Esophagus muscularis mucosa (tissue), 4 donors: ENCODE results near the gene GPX2. TPM values are rescaled to one million over a fixed set of nuclear protein-coding genes. Genes with fewer than 3 reads are reported as not detected.

Experiments used
- DNase-seq: peaks from one replicate; pipeline ENCODE4 v3.0.0-alpha.2; 2017; ENCODE audit errors: extremely low spot score
- H3K27ac ChIP-seq, 4 donors: fragments of 200-600 bp; sonication (generic); replicated peaks in 1 of 4; 1 replicate in 3 of 4; 2 replicates in 1 of 4; pipeline ENCODE4 v1.5.1; 2016 to 2019; ENCODE audit warnings: mild to moderate bottlenecking in 1 of 4
- H3K27me3 ChIP-seq, 4 donors: fragments of 200-600 bp; sonication (generic); one replicate each; pipeline versions ENCODE4 v1.5.1 to v1.6.0; 2016 to 2019
- H3K36me3 ChIP-seq, 4 donors: fragments of 200-600 bp; sonication (generic); one replicate each; pipeline ENCODE4 v1.5.1; 2016 to 2019
- H3K4me1 ChIP-seq, 4 donors: fragments of 200-600 bp; sonication (generic); one replicate each; pipeline ENCODE4 v1.5.1; 2016 to 2019
- H3K4me3 ChIP-seq, 4 donors: fragments of 200-600 bp; sonication (generic); 1 replicate in 2 of 4; 2 replicates in 2 of 4; pipeline ENCODE4 v1.5.1; 2016 to 2019; ENCODE audit warnings: mild to moderate bottlenecking in 4 of 4, moderate library complexity in 1 of 4
- H3K9me3 ChIP-seq, 4 donors: fragments of 200-600 bp; sonication (generic); 1 replicate in 3 of 4; 2 replicates in 1 of 4; pipeline ENCODE4 v1.5.1; 2016 to 2019
- CTCF ChIP-seq, 3 experiments: fragments of 200-600 bp in 2 of 3; fragments of 450-650 bp in 1 of 3; sonication (generic) in 2 of 3; IDR thresholded peaks; one replicate each; pipeline ENCODE4 v1.5.1; 2017 to 2019; ENCODE audit warnings: antibody characterized with exemption in 3 of 3, mild to moderate bottlenecking in 2 of 3, moderate library complexity in 1 of 3
- EP300 ChIP-seq: sonication (generic); formaldehyde crosslinking; IDR thresholded peaks from one replicate; pipeline ENCODE4 v1.6.1; 2017; ENCODE audit warnings: antibody characterized with exemption
- POLR2A ChIP-seq: fragments of 450-650 bp; IDR thresholded peaks from one replicate; pipeline ENCODE4 v1.6.1; 2017; ENCODE audit warnings: antibody characterized with exemption, moderate library complexity, mild to moderate bottlenecking, low read depth
- POLR2AphosphoS5 ChIP-seq, 2 donors: sonication (generic); formaldehyde crosslinking; IDR thresholded peaks; one replicate each; pipeline ENCODE4 v1.6.1; 2017; ENCODE audit warnings: antibody characterized with exemption in 2 of 2
- WGBS: methylation state at CpG from one replicate; pipeline ENCODE4 v1.1.5; 2018; 5-methylcytosine and 5-hydroxymethylcytosine counted together
- intact Hi-C: fragments of 100-400 bp; cut with DNase I; formaldehyde crosslinking; loops from one replicate; pipeline ENCODE4 v1.15.1; 2023
- total RNA-seq, 4 donors: library from RNA; depleted of rRNA; stranded (reverse); fragments of >200 nt; gene quantifications; one replicate each; pipeline versions ENCODE4 v1.1.0 to v1.2.1, GENCODE V29; 2016

The GPX2 gene
- not detected for total RNA-seq

GRCh38 chr14:64942531-64943111, at the start of gene GPX2:
GPX2 (minus strand) TSS chr14:64942745; CDS start chr14:64942726, 19 bp downstream.
- no peaks in the 10 kb centered on the region for H3K27me3 ChIP-seq
- DNase-seq = peak; percentile 80
- TF ChIP-seq POLR2AphosphoS5 (IDR thresholded peaks at IDR 0.05) (no peak), CTCF (IDR thresholded peaks at IDR 0.05) (no peak), EP300 (no peak), POLR2A (no peak)
- H3K9me3 ChIP-seq = no peaks in the 10 kb centered on the region
- H3K36me3 ChIP-seq = peaks cover 0 to 75% (median 38%) of the 10 kb centered on the region in 4 donors
- H3K4me3 ChIP-seq = no peak within 1 kb of the TSS
- 86% methylated on average over 13 of the region's 13 CpGs for WGBS
- peaks cover 1 to 7% (median 4%) of the 10 kb centered on the region in 4 donors for H3K4me1 ChIP-seq
- H3K27ac ChIP-seq = no peak within 1 kb of the TSS
- intact Hi-C loops = no loop called here

- TF ChIP-seq POLR2A = no peak
- no peak for TF ChIP-seq CTCF (IDR thresholded peaks at IDR 0.05)
- TF ChIP-seq POLR2AphosphoS5 (IDR thresholded peaks at IDR 0.05) = no peak
- TF ChIP-seq EP300 = no peak
- WGBS = 92% methylated on average over 4 of the region's 4 CpGs
- no peak overlapping the region for H3K4me3 ChIP-seq
- intact Hi-C loops = no loop called here
- no peaks in the 10 kb centered on the region for H3K9me3 ChIP-seq
- peaks cover 9 to 32% (median 24%) of the 10 kb centered on the region in 4 donors for H3K4me1 ChIP-seq
- H3K27ac ChIP-seq = no peak overlapping the region
- peaks cover 0 to 4% (median 0%) of the 10 kb centered on the region in 4 donors for H3K36me3 ChIP-seq
- no peaks in the 10 kb centered on the region for H3K27me3 ChIP-seq
- DNase-seq = no peak
Observed at GRCh38 chr14:64990939-64991338, 48.4 kb upstream of the GPX2 start.

- peaks cover 9 to 32% (median 24%) of the 10 kb centered on the region in 4 donors for H3K4me1 ChIP-seq
- WGBS = 73% methylated on average over 3 of the region's 3 CpGs
- DNase-seq = no peak
- no peak overlapping the region for H3K27ac ChIP-seq
- no peaks in the 10 kb centered on the region for H3K27me3 ChIP-seq
- TF ChIP-seq POLR2A (no peak), EP300 (no peak), POLR2AphosphoS5 (IDR thresholded peaks at IDR 0.05) (no peak), CTCF (IDR thresholded peaks at IDR 0.05) (no peak)
- intact Hi-C loops = no loop called here
- peaks cover 0 to 4% (median 0%) of the 10 kb centered on the region in 4 donors for H3K36me3 ChIP-seq
- H3K4me3 ChIP-seq = no peak overlapping the region
- H3K9me3 ChIP-seq = no peaks in the 10 kb centered on the region
Observed at GRCh38 chr14:64990296-64990695, 47.8 kb upstream of the GPX2 start.

- H3K9me3 ChIP-seq = no peaks in the 10 kb centered on the region
- H3K36me3 ChIP-seq = no peaks in the 10 kb centered on the region
- no peaks in the 10 kb centered on the region for H3K27me3 ChIP-seq
- TF ChIP-seq CTCF (IDR thresholded peaks at IDR 0.05) (no peak), POLR2AphosphoS5 (IDR thresholded peaks at IDR 0.05) (no peak), POLR2A (no peak), EP300 (no peak)
- H3K4me3 ChIP-seq = peak overlapping the region; percentile 66 to 86 (median 72)
- peak overlapping the region; percentile 79 to 89 (median 87) for H3K27ac ChIP-seq
- peaks cover 9 to 39% (median 29%) of the 10 kb centered on the region in 4 donors for H3K4me1 ChIP-seq
- intact Hi-C loops = loop anchor here (5.0 to 10.0 kb wide), 3 partner anchors 115 to 837 kb away; partner anchors contain the start of genes FUT8 and MAX
- no peak for DNase-seq
- 0% methylated on average over 8 of the region's 8 CpGs for whole genome bisulfite sequencing
Observed at GRCh38 chr14:64987438-64987767, 44.9 kb upstream of the GPX2 start.
